PFSK-1 (cell line): ENCODE measurements around the gene DDX41.

Source experiments
- POLR2AphosphoS5 ChIP-seq: IDR thresholded peaks from 2 replicates; pipeline ENCODE4 v1.6.1; 2012; ENCODE audit warnings: low read depth, mild to moderate bottlenecking, control low read depth, low read length, moderate library complexity
- REST ChIP-seq, 2 experiments: IDR thresholded peaks; 2 replicates each; pipeline versions ENCODE4 v1.6.1 to v1.8.0; 2011 to 2012; ENCODE audit warnings: low read depth in 2 of 2, low read length in 2 of 2, control low read depth in 1 of 2, inconsistent platforms in 1 of 2, mild to moderate bottlenecking in 1 of 2, moderate library complexity in 1 of 2; ENCODE audit not compliant: insufficient read depth in 1 of 2

GRCh38 chr5:177503351-177504085 lies 13.2 kb downstream of the DDX41 start:
- TF ChIP-seq REST (IDR thresholded peaks at IDR 0.05; ENCODE audit: insufficient read depth in 1 of 2, low read depth in 2 of 2, low read length in 2 of 2) (no peak), POLR2AphosphoS5 (no peak)
